HepG2 (cell line): Measurements from ENCODE around the gene MYH9. TPM values are rescaled to one million over a fixed set of nuclear protein-coding genes. Genes with fewer than 3 reads are reported as not detected.

Experiments used
- DNMT1 ChIP-seq: sonication (generic); formaldehyde crosslinking; IDR thresholded peaks from 2 replicates; pipeline ENCODE4 v1.5.1; 2020; ENCODE audit warnings: mild to moderate bottlenecking, missing genetic modification reagents
- EEA1 ChIP-seq: sonication (generic); formaldehyde crosslinking; IDR thresholded peaks from 2 replicates; pipeline ENCODE4 v1.5.1; 2020; ENCODE audit warnings: mild to moderate bottlenecking, missing genetic modification reagents, borderline replicate concordance
- EP300 ChIP-seq, 3 experiments: sonication (generic) in 1 of 3; formaldehyde crosslinking in 1 of 3; IDR thresholded peaks; 2 replicates each; pipeline versions ENCODE4 v1.5.1 to v1.6.1; 2011 to 2020; ENCODE audit warnings: low read depth in 2 of 3, low read length in 2 of 3, borderline replicate concordance in 1 of 3, improper control_type of control experiment in 1 of 3, mild to moderate bottlenecking in 1 of 3, missing genetic modification reagents in 1 of 3, moderate library complexity in 1 of 3
- HDAC1 ChIP-seq: sonication (generic); formaldehyde crosslinking; IDR thresholded peaks from 2 replicates; pipeline ENCODE4 v1.5.1; 2020; ENCODE audit warnings: mild to moderate bottlenecking, missing genetic modification reagents
- HDAC2 ChIP-seq: sonication (generic); formaldehyde crosslinking; IDR thresholded peaks from 2 replicates; pipeline ENCODE4 v1.4.0; 2020; ENCODE audit warnings: missing genetic modification reagents
- HES4 ChIP-seq: sonication (generic); formaldehyde crosslinking; IDR thresholded peaks from 2 replicates; pipeline ENCODE4 v1.9.0; 2021; ENCODE audit warnings: mild to moderate bottlenecking, missing genetic modification reagents, borderline replicate concordance
- HOMEZ ChIP-seq: IDR thresholded peaks from 2 replicates; pipeline ENCODE4 v1.6.1; 2016; ENCODE audit warnings: low read depth
- KDM2A ChIP-seq: sonication (generic); formaldehyde crosslinking; IDR thresholded peaks from 2 replicates; pipeline ENCODE4 v1.4.0; 2020; ENCODE audit warnings: low read depth, missing genetic modification reagents, borderline replicate concordance
- MAFF ChIP-seq: IDR thresholded peaks from 2 replicates; pipeline ENCODE4 v1.6.1; 2011; ENCODE audit warnings: low read depth, low read length, improper control_type of control experiment
- NR2F6 ChIP-seq, 2 experiments: IDR thresholded peaks; 2 replicates each; pipeline ENCODE4 v1.6.1; 2016; ENCODE audit warnings: antibody characterized with exemption in 1 of 2, mild to moderate bottlenecking in 1 of 2
- PHF20 ChIP-seq: sonication (generic); formaldehyde crosslinking; IDR thresholded peaks from 2 replicates; pipeline ENCODE4 v1.5.0; 2020; ENCODE audit warnings: mild to moderate bottlenecking, missing genetic modification reagents
- PPARG ChIP-seq: conservative IDR thresholded peaks from 2 replicates; pipeline ENCODE4 v1.6.1; 2016; ENCODE audit warnings: missing biosample characterization, missing genetic modification reagents
- REPIN1 ChIP-seq: sonication (generic); formaldehyde crosslinking; IDR thresholded peaks from 2 replicates; pipeline ENCODE4 v1.8.0; 2022; ENCODE audit warnings: missing genetic modification reagents, low read depth, mild to moderate bottlenecking, borderline replicate concordance
- SAP130 ChIP-seq: IDR thresholded peaks from 2 replicates; pipeline ENCODE4 v1.6.1; 2016; ENCODE audit warnings: low read depth
- SPEN ChIP-seq: sonication (generic); formaldehyde crosslinking; IDR thresholded peaks from 2 replicates; pipeline ENCODE4 v1.5.1; 2020; ENCODE audit warnings: low read depth, mild to moderate bottlenecking, missing genetic modification reagents
- ZFY ChIP-seq: sonication (generic); formaldehyde crosslinking; IDR thresholded peaks from 2 replicates; pipeline ENCODE4 v1.4.0; 2020; ENCODE audit warnings: missing genetic modification reagents
- ZMAT3 ChIP-seq: sonication (generic); formaldehyde crosslinking; conservative IDR thresholded peaks from 2 replicates; pipeline ENCODE4 v1.7.0; 2021; ENCODE audit warnings: missing genetic modification reagents
- ZNF678 ChIP-seq: sonication (generic); formaldehyde crosslinking; IDR thresholded peaks from 2 replicates; pipeline ENCODE4 v1.4.0; 2020; ENCODE audit warnings: mild to moderate bottlenecking, missing genetic modification reagents
- ZNF724P ChIP-seq: sonication (generic); formaldehyde crosslinking; IDR thresholded peaks from 2 replicates; pipeline ENCODE4 v1.8.0; 2022; ENCODE audit warnings: missing genetic modification reagents, borderline replicate concordance
- ZNF766 ChIP-seq: sonication (generic); formaldehyde crosslinking; IDR thresholded peaks from 2 replicates; pipeline ENCODE4 v1.5.0; 2020; ENCODE audit warnings: missing genetic modification reagents, borderline replicate concordance
- ZNF775 ChIP-seq: sonication (generic); formaldehyde crosslinking; IDR thresholded peaks from 2 replicates; pipeline ENCODE4 v1.4.0; 2020; ENCODE audit warnings: missing genetic modification reagents, mild to moderate bottlenecking, moderate library complexity, borderline replicate concordance
- ZNF782 ChIP-seq: sonication (generic); formaldehyde crosslinking; IDR thresholded peaks from 2 replicates; pipeline ENCODE4 v1.4.0; 2020; ENCODE audit warnings: missing genetic modification reagents, mild to moderate bottlenecking, borderline replicate concordance
- ZNF792 ChIP-seq: IDR thresholded peaks from 2 replicates; pipeline ENCODE4 v1.6.1; 2016
- polyA plus RNA-seq, 8 experiments: library from polyadenylated mRNA; depleted of rRNA in 3 of 8; stranded (reverse) in 7 of 8; unstranded in 1 of 8; fragments of >200 nt; fragmentation: Illumina TruSeq in 4 of 8; extraction: Trizol in 4 of 8; gene quantifications; 2 replicates each; pipeline versions ENCODE4 v1.2.1 to v1.2.3, GENCODE V29; 2011 to 2016; ENCODE audit warnings: low read depth in 4 of 8, missing spikeins in 1 of 8, mixed read lengths in 1 of 8; ENCODE audit not compliant: insufficient read depth in 1 of 8
- total RNA-seq, 5 experiments: library from RNA; depleted of rRNA; stranded (reverse); fragments of >200 nt; fragmentation: Illumina TruSeq; extraction: Trizol; gene quantifications; 2 replicates each; pipeline ENCODE4 v1.2.3, GENCODE V29; 2016; ENCODE audit warnings: low read depth in 1 of 5
- TF ChIP-seq, protein P1 (sequence below): sonication (generic); formaldehyde crosslinking; IDR thresholded peaks from 2 replicates; pipeline ENCODE4 v1.8.0; 2022; ENCODE audit warnings: missing genetic modification reagents, mild to moderate bottlenecking, borderline replicate concordance
- TF ChIP-seq, protein P2 (sequence below): sonication (generic); formaldehyde crosslinking; IDR thresholded peaks from 2 replicates; pipeline ENCODE4 v1.4.0; 2020; ENCODE audit warnings: mild to moderate bottlenecking, missing genetic modification reagents

Gene MYH9
- total and polyA plus RNA-seq, 2 of the 13 experiments (the other 11 are each of a cell fraction or from before 2014, with no cell fraction given): 50.7 to 98.5 TPM

- TF ChIP-seq REPIN1 (CRISPR knock-in tag): peak; percentile 86; the same call in 1 of the 2 replicates
- TF ChIP-seq, protein P1, sequence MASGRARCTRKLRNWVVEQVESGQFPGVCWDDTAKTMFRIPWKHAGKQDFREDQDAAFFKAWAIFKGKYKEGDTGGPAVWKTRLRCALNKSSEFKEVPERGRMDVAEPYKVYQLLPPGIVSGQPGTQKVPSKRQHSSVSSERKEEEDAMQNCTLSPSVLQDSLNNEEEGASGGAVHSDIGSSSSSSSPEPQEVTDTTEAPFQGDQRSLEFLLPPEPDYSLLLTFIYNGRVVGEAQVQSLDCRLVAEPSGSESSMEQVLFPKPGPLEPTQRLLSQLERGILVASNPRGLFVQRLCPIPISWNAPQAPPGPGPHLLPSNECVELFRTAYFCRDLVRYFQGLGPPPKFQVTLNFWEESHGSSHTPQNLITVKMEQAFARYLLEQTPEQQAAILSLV (CRISPR knock-in tag): peak; percentile 53; the same call in 1 of the 2 replicates
- no peak for TF ChIP-seq EEA1 (CRISPR knock-in tag)
- no peak for TF ChIP-seq DNMT1 (CRISPR knock-in tag)
- TF ChIP-seq SAP130 (CRISPR knock-in tag): peak; percentile 99
- peak in 1 of 2 experiments; percentile 27; a peak in 1 of 4 replicates for TF ChIP-seq EP300 (IDR thresholded peaks at IDR 0.05; ENCODE audit: low read depth in 2 of 2, low read length in 2 of 2)
- TF ChIP-seq EP300 (CRISPR knock-in tag; IDR thresholded peaks at IDR 0.05; ENCODE audit: borderline replicate concordance): no peak
- no peak for TF ChIP-seq ZNF775 (CRISPR knock-in tag)
- peak; percentile 87 for TF ChIP-seq HDAC1 (CRISPR knock-in tag)
- peak; percentile 63 for TF ChIP-seq MAFF
- peak; percentile 89 for TF ChIP-seq ZNF766 (CRISPR knock-in tag)
- TF ChIP-seq ZNF792 (CRISPR knock-in tag): no peak
- TF ChIP-seq KDM2A (CRISPR knock-in tag): peak; percentile 78
- no peak for TF ChIP-seq NR2F6 (IDR thresholded peaks at IDR 0.05)
- peak; percentile 49; the same call in 1 of the 2 replicates for TF ChIP-seq NR2F6 (CRISPR knock-in tag; IDR thresholded peaks at IDR 0.05)
- TF ChIP-seq ZNF782: 0 out of 2 replicates have a peak, but pooled peaks have one; percentile 17
- TF ChIP-seq ZNF678 (CRISPR knock-in tag): 0 out of 2 replicates have a peak, but pooled peaks have one; percentile 39
- 0 out of 2 replicates have a peak, but pooled peaks have one; percentile 37 for TF ChIP-seq PPARG (CRISPR knock-in tag)
- TF ChIP-seq HES4: no peak
- peak; percentile 61 for TF ChIP-seq PHF20 (CRISPR knock-in tag)
- peak; percentile 66; the same call in 1 of the 2 replicates for TF ChIP-seq HDAC2 (CRISPR knock-in tag)
- 0 out of 2 replicates have a peak, but pooled peaks have one; percentile 31 for TF ChIP-seq HOMEZ
- peak; percentile 90 for TF ChIP-seq SPEN (CRISPR knock-in tag)
- TF ChIP-seq ZMAT3 (CRISPR knock-in tag): 0 out of 2 replicates have a peak, but pooled peaks have one; percentile 34
- TF ChIP-seq, protein P2, sequence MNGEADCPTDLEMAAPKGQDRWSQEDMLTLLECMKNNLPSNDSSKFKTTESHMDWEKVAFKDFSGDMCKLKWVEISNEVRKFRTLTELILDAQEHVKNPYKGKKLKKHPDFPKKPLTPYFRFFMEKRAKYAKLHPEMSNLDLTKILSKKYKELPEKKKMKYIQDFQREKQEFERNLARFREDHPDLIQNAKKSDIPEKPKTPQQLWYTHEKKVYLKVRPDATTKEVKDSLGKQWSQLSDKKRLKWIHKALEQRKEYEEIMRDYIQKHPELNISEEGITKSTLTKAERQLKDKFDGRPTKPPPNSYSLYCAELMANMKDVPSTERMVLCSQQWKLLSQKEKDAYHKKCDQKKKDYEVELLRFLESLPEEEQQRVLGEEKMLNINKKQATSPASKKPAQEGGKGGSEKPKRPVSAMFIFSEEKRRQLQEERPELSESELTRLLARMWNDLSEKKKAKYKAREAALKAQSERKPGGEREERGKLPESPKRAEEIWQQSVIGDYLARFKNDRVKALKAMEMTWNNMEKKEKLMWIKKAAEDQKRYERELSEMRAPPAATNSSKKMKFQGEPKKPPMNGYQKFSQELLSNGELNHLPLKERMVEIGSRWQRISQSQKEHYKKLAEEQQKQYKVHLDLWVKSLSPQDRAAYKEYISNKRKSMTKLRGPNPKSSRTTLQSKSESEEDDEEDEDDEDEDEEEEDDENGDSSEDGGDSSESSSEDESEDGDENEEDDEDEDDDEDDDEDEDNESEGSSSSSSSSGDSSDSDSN (CRISPR knock-in tag): 0 out of 2 replicates have a peak, but pooled peaks have one; percentile 29
- TF ChIP-seq ZNF724P (CRISPR knock-in tag): no peak
- peak; percentile 76; the same call in 1 of the 2 replicates for TF ChIP-seq ZFY
Observed at GRCh38 chr22:36239401-36240171, 148.2 kb downstream of the MYH9 start, which contains the start of gene APOL2 (continued).
